Neural cell (in vitro differentiated cells): Measurements from ENCODE around the gene PPP2R1A. TPM values are rescaled to one million over a fixed set of nuclear protein-coding genes. Genes with fewer than 3 reads are reported as not detected.

ENCODE experiments used
- H2AFZ ChIP-seq: fragments of 200-600, 300-800 bp; sonication (generic), shearing (Covaris generic); 2 replicates; pipeline ENCODE4 v1.6.0; 2014; ENCODE audit warnings: low read depth, mild to moderate bottlenecking, antibody characterized with exemption, low read length, moderate library complexity
- H3F3A ChIP-seq: fragments of 200-600 bp; shearing (Covaris generic); 2 replicates; pipeline ENCODE4 v1.6.1; 2016; ENCODE audit warnings: mild to moderate bottlenecking, moderate library complexity, mixed read lengths, antibody characterized with exemption, low read length; ENCODE audit not compliant: insufficient read depth, poor library complexity, severe bottlenecking
- H3K27ac ChIP-seq: fragments of 200-600, 300-800 bp; sonication (generic), shearing (Covaris generic); 2 replicates; pipeline ENCODE4 v1.5.1; 2014; ENCODE audit warnings: mild to moderate bottlenecking, low read length, moderate library complexity
- H3K27me3 ChIP-seq: fragments of 300-800, 200-600 bp; sonication (generic), shearing (Covaris generic); 2 replicates; pipeline ENCODE4 v1.6.0; 2014; ENCODE audit warnings: mild to moderate bottlenecking, low read depth, low read length, moderate library complexity; ENCODE audit not compliant: insufficient read depth
- H3K36me3 ChIP-seq: fragments of 300-800, 200-600 bp; sonication (generic), shearing (Covaris generic); 2 replicates; pipeline ENCODE4 v1.5.1; 2014; ENCODE audit warnings: mild to moderate bottlenecking, antibody characterized with exemption, low read length, moderate library complexity; ENCODE audit not compliant: insufficient read depth
- H3K4me2 ChIP-seq: fragments of 300-800, 200-600 bp; sonication (generic), shearing (Covaris generic); 2 replicates; pipeline ENCODE4 v1.6.0; 2014; ENCODE audit warnings: mild to moderate bottlenecking, low read length
- H3K4me3 ChIP-seq: fragments of 300-800, 200-600 bp; sonication (generic), shearing (Covaris generic); 2 replicates; pipeline ENCODE4 v1.5.1; 2014; ENCODE audit warnings: mild to moderate bottlenecking, low read length, moderate library complexity
- H3K79me2 ChIP-seq: fragments of 200-600 bp; shearing (Covaris generic); replicated peaks from 2 replicates; pipeline ENCODE4 v1.6.0; 2014; ENCODE audit warnings: mild to moderate bottlenecking, low read length, moderate library complexity; ENCODE audit not compliant: insufficient read depth
- H3K9ac ChIP-seq: fragments of 300-800, 200-600 bp; sonication (generic), shearing (Covaris generic); 2 replicates; pipeline ENCODE4 v1.6.1; 2016; ENCODE audit warnings: mild to moderate bottlenecking, low read length, mixed read lengths
- H3K9me2 ChIP-seq: fragments of 200-600 bp; shearing (Covaris generic); 2 replicates; pipeline ENCODE4 v1.6.1; 2016; ENCODE audit warnings: mild to moderate bottlenecking, low read length, mixed read lengths; ENCODE audit not compliant: insufficient read depth
- H3K9me3 ChIP-seq: fragments of 200-600, 300-800 bp; sonication (generic), shearing (Covaris generic); 2 replicates; pipeline ENCODE4 v1.6.1; 2016; ENCODE audit warnings: mild to moderate bottlenecking, mixed run types, low read length, moderate library complexity, mixed read lengths
- H4K20me1 ChIP-seq: fragments of 200-600 bp; shearing (Covaris generic); 2 replicates; pipeline ENCODE4 v1.6.1; 2016; ENCODE audit warnings: mild to moderate bottlenecking, mixed run types; ENCODE audit not compliant: insufficient read depth
- CTCF ChIP-seq: fragments of 450-650 bp; IDR thresholded peaks from 2 replicates; pipeline ENCODE4 v1.5.1; 2014; ENCODE audit warnings: antibody characterized with exemption, mild to moderate bottlenecking, moderate library complexity; ENCODE audit not compliant: poor library complexity, severe bottlenecking
- EP300 ChIP-seq: fragments of 450-650 bp; conservative IDR thresholded peaks from 2 replicates; pipeline ENCODE4 v1.6.1; 2014; ENCODE audit warnings: antibody characterized with exemption, mild to moderate bottlenecking, moderate library complexity; ENCODE audit not compliant: poor library complexity, severe bottlenecking
- EZH2 ChIP-seq: fragments of 200-600, 300-800 bp; shearing (Covaris generic), sonication (generic); IDR thresholded peaks from 2 replicates; pipeline ENCODE4 v1.6.1; 2014; ENCODE audit warnings: antibody characterized with exemption, low read length, borderline replicate concordance, mild to moderate bottlenecking; ENCODE audit not compliant: insufficient read depth, poor library complexity, severe bottlenecking
- MXI1 ChIP-seq: fragments of 450-650 bp; conservative IDR thresholded peaks from 2 replicates; pipeline ENCODE4 v1.6.1; 2014; ENCODE audit warnings: antibody characterized with exemption, mild to moderate bottlenecking; ENCODE audit not compliant: poor library complexity, severe bottlenecking
- POLR2AphosphoS5 ChIP-seq: IDR thresholded peaks from 2 replicates; pipeline ENCODE4 v1.6.1; 2012
- RAD21 ChIP-seq: fragments of 450-650 bp; conservative IDR thresholded peaks from 2 replicates; pipeline ENCODE4 v1.6.1; 2014; ENCODE audit warnings: antibody characterized with exemption, mild to moderate bottlenecking, moderate library complexity
- REST ChIP-seq: IDR thresholded peaks from 2 replicates; pipeline ENCODE4 v1.6.1; 2012; ENCODE audit warnings: borderline replicate concordance
- SMC3 ChIP-seq: fragments of 450-650 bp; conservative IDR thresholded peaks from 2 replicates; pipeline ENCODE4 v1.6.1; 2014; ENCODE audit warnings: antibody characterized with exemption, mild to moderate bottlenecking, moderate library complexity; ENCODE audit not compliant: poor library complexity
- TAF1 ChIP-seq: IDR thresholded peaks from 2 replicates; pipeline ENCODE4 v1.6.1; 2012; ENCODE audit warnings: low read depth
- polyA plus RNA-seq: library from polyadenylated mRNA; depleted of rRNA; stranded (reverse); fragments of >200 nt; gene quantifications from 2 replicates; pipeline ENCODE4 v1.2.3, GENCODE V29; 2014

The PPP2R1A gene
- polyA plus RNA-seq, 1 donor from 2014 or later: 394 TPM

GRCh38 chr19:52172347-52172746 lies 17.5 kb upstream of the PPP2R1A start:
- no peak overlapping the region for H3K4me2 ChIP-seq

GRCh38 chr19:52176574-52176973 lies 13.3 kb upstream of the PPP2R1A start:
- no peak overlapping the region for H3K4me2 ChIP-seq
- no peak overlapping the region for H3K9ac ChIP-seq
- H3K4me3 ChIP-seq: no peak overlapping the region
- H3F3A ChIP-seq: no peaks in the 10 kb centered on the region
- no peaks in the 10 kb centered on the region for H3K27me3 ChIP-seq
- no peak overlapping the region for H2AFZ ChIP-seq
- H3K27ac ChIP-seq: no peak overlapping the region
- no peaks in the 10 kb centered on the region for H3K36me3 ChIP-seq
- H3K9me3 ChIP-seq: no peaks in the 10 kb centered on the region
- H3K9me2 ChIP-seq: no peaks in the 10 kb centered on the region
- no peaks in the 10 kb centered on the region for H4K20me1 ChIP-seq
- H3K79me2 ChIP-seq: no peaks in the 10 kb centered on the region
- TF ChIP-seq SMC3 (no peak), CTCF (no peak), REST (no peak), EP300 (no peak), MXI1 (no peak), TAF1 (no peak)

More at GRCh38 chr19:52172347-52172746, 17.5 kb upstream of the PPP2R1A start:
- no peaks in the 10 kb centered on the region for H3K27me3 ChIP-seq
- no peaks in the 10 kb centered on the region for H3K9me3 ChIP-seq
- H3K9me2 ChIP-seq: no peaks in the 10 kb centered on the region
- peak overlapping the region; percentile 73 for H3K4me3 ChIP-seq
- H3F3A ChIP-seq: no peaks in the 10 kb centered on the region
- peak overlapping the region; percentile 85 for H3K27ac ChIP-seq
- no peak overlapping the region for H3K9ac ChIP-seq
- no peaks in the 10 kb centered on the region for H4K20me1 ChIP-seq
- H3K36me3 ChIP-seq: peaks cover 5% of the 10 kb centered on the region
- TF ChIP-seq EZH2 (no peak), TAF1 (no peak), MXI1 (no peak), REST (no peak), SMC3 (no peak), POLR2AphosphoS5 (no peak), EP300 (no peak), CTCF (no peak), RAD21 (no peak)
- H3K79me2 ChIP-seq: peaks cover 6% of the 10 kb centered on the region
- no peak overlapping the region for H2AFZ ChIP-seq
